GM13976 (cell line): Measurements from ENCODE around the gene TSEN15.

Experiments used
- DNase-seq: peaks from one replicate; pipeline ENCODE4 v3.0.0; 2012; ENCODE audit warnings: low spot score
- CTCF ChIP-seq: IDR thresholded peaks from 2 replicates; pipeline ENCODE4 v1.5.1; 2012; ENCODE audit warnings: borderline replicate concordance, mild to moderate bottlenecking; ENCODE audit not compliant: insufficient read depth; ENCODE audit errors: extremely low read depth, missing control alignments, control extremely low read depth
- in situ Hi-C: fragments of 300-500 bp; cut with MboI; formaldehyde crosslinking; loops from one replicate; pipeline ENCODE4 v1.12.0; 2022; ENCODE audit warnings: low sequenced_read_pairs, mixed read lengths, inconsistent platforms; ENCODE audit not compliant: unreplicated experiment

Gene TSEN15

GRCh38 chr1:184052194-184052559 lies 647 bp downstream of the TSEN15 start:
- TF ChIP-seq CTCF, result no peak
- in situ Hi-C loops, result no loop called here
- DNase-seq, result no peak

GRCh38 chr1:184052750-184053149 lies 1.2 kb downstream of the TSEN15 start:
- DNase-seq, result no peak
- no peak for TF ChIP-seq CTCF
- in situ Hi-C loops, result no loop called here

GRCh38 chr1:184053881-184054280 lies 2.4 kb downstream of the TSEN15 start:
- no peak for DNase-seq
- in situ Hi-C loops, result no loop called here
- TF ChIP-seq CTCF, result no peak

GRCh38 chr1:184056921-184057555 lies 5.5 kb downstream of the TSEN15 start:
- in situ Hi-C loops, result no loop called here
- DNase-seq, result no peak
- no peak for TF ChIP-seq CTCF

- TF ChIP-seq CTCF, result no peak
- in situ Hi-C loops, result no loop called here
- DNase-seq, result no peak
These were observed 8.4 kb downstream of the TSEN15 start for GRCh38 chr1:184059887-184060286.

GRCh38 chr1:184060316-184060715 lies 8.8 kb downstream of the TSEN15 start:
- no peak for TF ChIP-seq CTCF
- DNase-seq, result no peak
- in situ Hi-C loops, result no loop called here

GRCh38 chr1:184061396-184062003 lies 10.0 kb downstream of the TSEN15 start:
- no peak for TF ChIP-seq CTCF
- in situ Hi-C loops, result no loop called here
- no peak for DNase-seq
